GM18511 (cell line): ENCODE results near the gene ECHS1.
A peak's percentile ranks its signal among the peaks of the same experiment; 100 is the strongest.
"Not testable (repeated sequence)": the region's sequence is repeated elsewhere in the genome, so short reads cannot be mapped to it uniquely, and the experiment has no call there.

ENCODE experiments used
- ATAC-seq: cut with Tn5 transposase; IDR thresholded peaks from one replicate; pipeline ENCODE4 v1.9.1; 2021; ENCODE audit warnings: mild to moderate bottlenecking, moderate library complexity; ENCODE audit not compliant: unreplicated experiment

ECHS1 gene

GRCh38 chr10:133373174-133374090 is at the start of gene ECHS1:
Gene ECHS1 (minus strand): TSS chr10:133373354. CDS start chr10:133373333, 21 bp downstream.
- ATAC-seq, result peak; percentile 95

GRCh38 chr10:133422223-133422806 is 49.2 kb upstream of the ECHS1 start:
- no peak for ATAC-seq

- ATAC-seq, result no peak
Measured at GRCh38 chr10:133421336-133422222, 48.4 kb upstream of the ECHS1 start.

GRCh38 chr10:133420579-133420978 is 47.4 kb upstream of the ECHS1 start:
- no peak for ATAC-seq

- ATAC-seq, result no peak
Measured at GRCh38 chr10:133420028-133420427, 46.9 kb upstream of the ECHS1 start.

GRCh38 chr10:133419211-133419950 is 46.2 kb upstream of the ECHS1 start:
- no peak for ATAC-seq

- no peak for ATAC-seq
Measured at GRCh38 chr10:133418289-133418993, 45.3 kb upstream of the ECHS1 start.

- ATAC-seq, result no peak
Measured at GRCh38 chr10:133415752-133416151, 42.6 kb upstream of the ECHS1 start.

- not testable (repeated sequence) for ATAC-seq
Measured at GRCh38 chr10:133414401-133414800, 41.2 kb upstream of the ECHS1 start.

GRCh38 chr10:133412381-133412711 is 39.2 kb upstream of the ECHS1 start:
- no peak for ATAC-seq

- no peak for ATAC-seq
Measured at GRCh38 chr10:133411523-133412380, 38.6 kb upstream of the ECHS1 start.

GRCh38 chr10:133405844-133406527 is 32.8 kb upstream of the ECHS1 start:
- ATAC-seq, result peak; percentile 68

GRCh38 chr10:133405272-133405671 is 32.1 kb upstream of the ECHS1 start:
- ATAC-seq, result no peak

- ATAC-seq, result no peak
Measured at GRCh38 chr10:133403784-133404183, 30.6 kb upstream of the ECHS1 start.

- no peak for ATAC-seq
Measured at GRCh38 chr10:133403359-133403758, 30.2 kb upstream of the ECHS1 start.

- no peak for ATAC-seq
Measured at GRCh38 chr10:133401981-133402725, 29.0 kb upstream of the ECHS1 start.

- no peak for ATAC-seq
Measured at GRCh38 chr10:133401500-133401899, 28.3 kb upstream of the ECHS1 start.
